ENCODE data around the gene HTT.
"Not testable (repeated sequence)": the region's sequence is repeated elsewhere in the genome, so short reads cannot be mapped to it uniquely, and the experiment has no call there.

HTT gene

DNA sequence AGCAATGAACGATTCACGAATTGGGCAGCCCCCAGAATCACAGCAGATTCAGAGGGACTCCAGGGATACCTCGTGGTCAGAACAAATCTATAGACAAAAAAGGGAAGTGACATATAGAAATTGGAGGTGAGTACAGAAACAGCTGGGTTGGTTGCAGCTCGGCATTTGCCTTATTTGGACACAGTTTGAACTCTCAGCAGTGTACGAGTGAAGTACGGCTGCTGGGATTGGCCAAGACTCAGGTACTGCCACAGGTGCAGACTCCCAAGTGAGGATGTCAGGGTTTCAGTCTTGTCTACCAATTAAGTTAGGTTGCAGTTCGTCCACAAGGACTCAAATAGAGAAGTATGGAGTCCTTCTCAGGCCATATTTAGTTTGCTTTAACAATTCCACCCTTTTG lies 28.3 kb upstream of the HTT start:
- no peak for DNase-seq (ENCODE audit: low read depth in 2 of 2)

DNA sequence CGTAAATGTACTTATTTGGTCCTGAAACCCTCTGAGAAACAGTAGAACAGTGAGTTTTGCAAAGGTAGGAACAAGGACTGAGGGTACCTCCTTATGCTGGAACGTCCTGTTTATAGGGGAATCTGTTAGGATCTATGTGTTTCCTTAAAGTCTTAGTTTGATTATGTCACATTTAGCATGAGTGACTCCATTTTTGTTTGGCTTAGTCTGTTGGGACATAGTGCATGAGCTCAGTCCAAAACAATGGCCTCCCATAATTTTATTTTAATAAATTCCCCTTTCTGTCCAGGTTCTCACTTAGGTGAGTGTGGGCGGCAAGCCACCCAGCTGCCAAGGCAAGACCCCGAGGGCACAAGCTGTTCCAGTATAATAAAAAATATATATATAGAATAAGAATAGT lies 27.9 kb upstream of the HTT start:
- DNase-seq (ENCODE audit: low read depth in 2 of 2): no peak

DNA sequence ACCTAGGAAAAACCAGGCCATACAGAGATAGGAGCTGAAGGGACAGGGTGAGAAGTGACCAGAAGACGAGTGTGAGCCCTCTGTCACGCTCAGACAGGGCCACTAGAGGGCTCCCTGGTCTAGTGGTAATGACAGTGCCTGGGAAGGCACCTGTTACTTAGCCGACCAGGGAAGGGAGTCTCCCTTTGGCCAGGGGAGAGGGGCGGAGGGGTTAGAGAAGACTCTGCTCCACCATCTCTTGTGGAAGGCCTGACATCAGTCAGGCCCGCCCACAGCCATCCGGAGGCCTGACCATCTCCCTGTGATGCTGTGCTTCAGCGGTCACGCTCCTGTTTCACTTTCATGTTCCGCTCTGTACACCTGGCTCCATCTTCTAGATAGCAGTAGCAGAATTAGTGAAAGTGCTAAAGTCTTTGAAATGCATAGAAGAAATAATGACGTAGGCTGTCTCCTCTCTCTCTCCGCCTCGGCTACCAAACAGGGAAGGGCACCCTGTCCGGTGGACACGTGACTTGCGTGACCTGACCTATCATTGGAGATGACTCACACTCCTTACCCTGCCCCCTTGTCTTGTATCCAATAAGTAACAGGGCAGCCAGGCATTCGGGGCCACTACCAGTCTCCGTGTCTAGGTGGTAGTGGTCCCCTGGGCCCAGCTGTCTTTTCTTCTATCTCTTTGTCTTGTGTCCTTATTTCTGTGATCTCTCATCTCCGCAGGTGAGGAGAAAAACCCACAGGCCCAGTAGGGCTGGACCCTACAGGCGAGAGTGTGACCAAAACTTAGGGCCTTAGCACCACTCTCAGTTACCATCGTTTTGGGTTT lies 26.8 kb upstream of the HTT start:
- DNase-seq (ENCODE audit: low read depth in 2 of 2): peak; percentile 65 to 72

DNA sequence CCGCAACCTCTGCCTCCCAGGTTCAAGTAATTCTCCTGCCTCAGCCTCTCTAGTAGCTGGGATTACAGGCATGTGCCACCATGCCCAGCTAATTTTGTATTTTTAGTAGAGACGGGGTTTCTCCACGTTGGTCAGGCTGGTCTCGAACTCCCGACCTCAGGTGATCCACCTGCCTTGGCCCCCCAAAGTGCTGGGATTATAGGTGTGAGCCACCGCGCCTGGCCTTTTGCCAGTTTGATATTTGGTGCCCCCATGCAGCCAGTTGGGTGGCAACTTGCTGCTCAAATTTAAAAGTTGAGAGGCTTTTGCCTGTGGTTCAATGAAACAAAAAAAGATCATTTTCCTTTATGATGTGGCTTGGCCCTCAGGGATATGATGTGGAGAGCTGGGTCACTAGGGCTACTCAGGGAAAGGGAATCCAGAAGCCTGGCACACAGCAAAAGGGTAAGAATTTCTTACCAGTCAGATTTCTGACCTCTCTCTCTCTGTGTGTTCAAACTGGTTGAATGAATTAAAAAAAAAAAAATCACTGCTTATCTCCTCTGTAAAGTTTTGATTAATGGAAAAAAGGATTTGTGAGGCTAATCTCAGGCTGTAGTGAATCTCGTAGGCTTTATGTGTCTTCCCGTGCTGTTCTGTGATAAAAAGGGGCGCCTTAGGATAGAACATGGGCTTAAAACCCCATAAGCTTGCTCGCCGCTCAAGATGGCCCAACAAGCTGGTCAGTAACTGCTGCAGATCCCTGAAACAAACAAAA lies 23.2 kb upstream of the HTT start:
- not testable (repeated sequence) for DNase-seq (ENCODE audit: low read depth in 2 of 2)

DNA sequence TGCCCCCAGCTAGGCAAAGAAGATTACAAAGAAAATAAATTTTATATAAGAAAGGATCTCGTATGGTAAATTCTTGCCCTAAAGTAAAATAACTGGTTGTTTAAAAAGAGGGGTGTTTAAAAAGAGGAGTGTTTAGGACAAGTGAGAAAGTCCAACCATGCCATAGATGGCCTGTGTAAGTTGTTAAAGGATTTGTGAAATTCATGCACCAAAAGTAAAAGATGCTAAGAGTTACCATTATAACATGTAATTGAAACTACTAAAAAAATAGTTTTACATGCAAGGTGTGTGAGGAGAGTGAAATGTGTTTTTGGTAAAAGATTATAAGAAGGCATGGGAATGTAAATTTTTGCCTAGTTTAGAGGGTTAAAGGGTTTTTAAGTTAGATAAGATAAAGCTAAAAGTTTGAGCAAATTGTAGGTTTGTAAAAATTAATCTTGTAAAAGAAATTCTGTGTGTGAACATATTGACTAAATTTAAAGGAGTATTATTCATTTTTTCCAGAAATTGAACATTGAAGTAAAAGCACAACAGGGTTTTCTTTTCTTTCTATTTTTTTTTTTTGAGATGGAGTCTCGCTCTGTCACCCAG lies 20.2 kb upstream of the HTT start:
- DNase-seq (ENCODE audit: low read depth in 2 of 2): no peak

DNA sequence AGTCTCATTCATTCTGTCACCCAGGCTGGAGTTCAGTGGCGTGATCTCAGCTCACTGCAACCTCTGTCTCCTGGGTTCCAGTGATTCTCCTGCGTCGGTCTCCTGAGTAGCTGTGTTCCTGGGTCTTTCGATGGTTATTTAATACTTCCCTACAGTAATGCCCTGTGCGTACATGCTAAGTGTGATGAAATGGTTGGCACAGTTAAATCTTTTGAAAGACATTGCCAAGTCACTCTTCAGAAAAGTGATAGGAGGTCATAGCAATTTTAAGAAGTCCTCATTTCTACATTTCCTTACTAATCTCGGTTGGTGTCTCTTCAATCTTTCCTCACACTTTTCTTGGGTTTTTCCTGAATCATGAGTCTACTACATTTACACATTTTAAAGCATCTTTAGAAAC lies 14.5 kb upstream of the HTT start:
- DNase-seq (ENCODE audit: low read depth in 2 of 2): no peak

DNA sequence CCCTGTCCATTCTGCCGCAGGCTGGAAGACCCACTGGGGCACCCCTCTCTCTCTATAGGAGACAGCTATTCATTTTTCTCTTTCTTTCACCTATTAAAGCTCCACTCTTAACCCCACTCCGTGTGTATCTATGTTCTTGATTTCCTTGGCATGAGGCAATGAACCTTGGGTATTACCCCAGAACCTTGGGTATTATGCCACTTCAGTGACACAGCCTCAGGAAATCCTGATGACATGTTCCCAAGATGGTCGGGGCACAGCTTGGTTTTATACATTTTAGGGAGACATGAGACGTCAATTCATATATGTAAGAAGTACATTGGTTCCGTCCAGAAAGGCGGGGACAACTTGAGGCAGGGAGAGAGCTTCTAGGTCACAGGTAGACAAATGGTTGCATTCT lies 13.5 kb upstream of the HTT start:
- no peak for DNase-seq (ENCODE audit: low read depth in 2 of 2)

DNA sequence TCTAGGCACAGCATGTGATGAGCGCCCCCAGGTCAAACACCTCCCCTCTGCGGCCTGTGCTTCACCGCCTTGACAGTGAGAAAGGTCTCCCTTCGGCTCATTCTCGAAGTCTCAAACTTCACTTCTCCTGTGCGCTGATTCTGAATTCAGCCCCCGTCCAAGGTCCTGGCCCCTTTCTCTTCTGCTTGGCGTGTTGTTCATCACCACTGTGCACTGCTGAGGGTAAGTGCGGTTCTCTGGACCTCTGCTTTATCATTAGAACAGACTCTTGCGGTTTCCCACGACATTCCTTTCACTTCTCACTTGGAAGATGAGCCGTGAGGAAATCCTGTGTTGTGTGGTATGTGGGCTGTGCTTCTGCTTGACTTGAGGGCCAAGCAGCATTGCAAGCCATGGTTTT lies 12.0 kb upstream of the HTT start:
- no peak for DNase-seq (ENCODE audit: low read depth in 2 of 2)

DNA sequence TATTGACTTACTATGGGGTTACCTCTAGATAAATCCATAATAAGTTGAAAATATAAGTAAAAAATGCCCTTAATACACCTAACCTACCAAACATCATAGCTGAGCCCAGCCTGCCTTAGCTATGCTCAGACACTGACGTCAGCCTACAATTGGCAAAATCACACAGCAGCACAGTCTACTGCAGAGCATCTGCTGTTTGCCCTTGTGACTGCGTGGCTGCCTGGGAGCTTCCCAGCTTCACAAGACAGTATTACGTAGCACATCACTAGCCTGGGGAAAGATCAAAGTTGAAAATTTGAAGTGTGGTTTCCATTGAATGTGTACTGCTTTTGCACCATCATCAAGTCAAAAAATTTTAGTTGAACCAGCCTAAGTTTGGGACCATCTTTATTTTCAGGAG lies 8.9 kb upstream of the HTT start:
- no peak for DNase-seq (ENCODE audit: low read depth in 2 of 2)

DNA sequence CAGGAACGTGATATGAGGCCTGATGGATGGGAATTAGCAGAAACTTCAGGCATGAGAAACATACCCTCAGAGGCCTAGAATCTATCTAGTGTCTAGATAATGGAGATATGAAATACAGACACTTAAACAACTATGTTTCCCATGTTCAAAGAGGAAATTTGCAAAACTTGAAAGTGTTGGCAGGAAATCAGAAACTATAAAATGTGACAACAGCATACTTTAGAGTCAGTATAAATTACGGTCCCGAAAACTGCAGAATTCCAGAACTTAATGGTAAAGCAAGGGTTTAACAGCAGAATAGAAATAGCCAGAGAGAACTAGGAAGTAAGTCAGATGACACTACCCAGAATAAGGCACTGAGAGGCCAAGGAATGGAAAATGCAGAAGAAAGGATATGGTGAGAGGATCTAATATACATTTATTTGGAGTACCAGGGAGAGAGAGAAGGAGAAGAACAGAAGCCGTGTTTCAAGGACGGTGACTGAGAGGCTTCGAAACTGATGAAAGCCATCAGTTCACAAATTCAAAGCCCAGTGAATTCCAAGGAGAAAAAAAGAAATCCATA lies 7.6 kb upstream of the HTT start:
- no peak for DNase-seq (ENCODE audit: low read depth in 2 of 2)

DNA sequence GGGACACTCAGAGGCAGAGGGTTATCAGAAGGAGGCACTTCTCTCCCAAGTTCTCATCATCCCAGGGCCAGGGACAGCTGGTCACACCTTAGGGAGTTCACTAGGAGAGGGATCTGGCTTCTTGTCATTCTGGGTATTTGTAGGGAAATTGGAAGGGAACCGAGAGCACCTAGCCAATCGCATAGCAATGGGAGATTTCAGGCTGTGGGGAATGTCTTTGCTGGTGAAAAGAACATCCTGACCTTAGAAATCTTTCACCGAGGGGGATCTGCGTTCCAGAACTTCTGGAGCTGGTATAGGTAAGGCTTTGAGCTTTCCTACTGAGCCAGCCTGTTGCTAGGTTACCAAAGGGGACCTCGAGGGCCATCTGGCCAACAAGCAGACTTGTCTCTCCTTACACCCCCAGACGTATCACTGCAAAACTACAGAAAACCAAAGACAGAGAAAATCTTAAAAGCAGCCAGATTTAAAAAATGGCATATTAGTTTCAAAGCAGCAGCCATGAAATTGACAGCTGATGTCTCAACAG lies 6.9 kb upstream of the HTT start:
- DNase-seq (ENCODE audit: low read depth in 2 of 2): no peak

DNA sequence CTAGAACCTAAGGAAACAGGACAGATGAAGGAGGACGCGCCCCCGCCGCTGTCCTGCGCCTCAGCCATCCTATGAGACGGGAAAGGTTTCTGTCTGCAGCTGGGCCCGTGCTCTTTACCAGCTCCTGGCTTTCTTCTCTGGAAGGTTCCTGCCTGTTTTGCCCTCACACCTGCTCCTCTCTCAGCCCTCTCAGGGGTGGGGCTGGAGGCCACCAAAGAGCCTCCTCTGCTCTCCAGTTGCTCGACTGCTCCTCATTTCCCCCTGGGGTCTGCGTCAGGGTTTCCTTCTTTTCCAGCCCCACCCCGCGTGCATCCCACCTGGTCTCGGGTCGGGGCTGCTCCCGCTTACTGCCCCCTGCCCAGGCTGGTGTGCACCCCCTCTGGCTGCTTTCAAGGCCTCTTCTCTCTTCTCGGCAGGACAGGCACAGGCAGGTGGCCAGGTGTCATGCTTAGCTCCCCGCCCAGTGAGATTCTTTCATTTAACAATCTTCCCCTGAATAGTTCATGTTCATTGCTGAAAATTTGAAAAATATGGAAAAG lies 4.8 kb upstream of the HTT start:
- no peak for DNase-seq (ENCODE audit: low read depth in 2 of 2)

DNA sequence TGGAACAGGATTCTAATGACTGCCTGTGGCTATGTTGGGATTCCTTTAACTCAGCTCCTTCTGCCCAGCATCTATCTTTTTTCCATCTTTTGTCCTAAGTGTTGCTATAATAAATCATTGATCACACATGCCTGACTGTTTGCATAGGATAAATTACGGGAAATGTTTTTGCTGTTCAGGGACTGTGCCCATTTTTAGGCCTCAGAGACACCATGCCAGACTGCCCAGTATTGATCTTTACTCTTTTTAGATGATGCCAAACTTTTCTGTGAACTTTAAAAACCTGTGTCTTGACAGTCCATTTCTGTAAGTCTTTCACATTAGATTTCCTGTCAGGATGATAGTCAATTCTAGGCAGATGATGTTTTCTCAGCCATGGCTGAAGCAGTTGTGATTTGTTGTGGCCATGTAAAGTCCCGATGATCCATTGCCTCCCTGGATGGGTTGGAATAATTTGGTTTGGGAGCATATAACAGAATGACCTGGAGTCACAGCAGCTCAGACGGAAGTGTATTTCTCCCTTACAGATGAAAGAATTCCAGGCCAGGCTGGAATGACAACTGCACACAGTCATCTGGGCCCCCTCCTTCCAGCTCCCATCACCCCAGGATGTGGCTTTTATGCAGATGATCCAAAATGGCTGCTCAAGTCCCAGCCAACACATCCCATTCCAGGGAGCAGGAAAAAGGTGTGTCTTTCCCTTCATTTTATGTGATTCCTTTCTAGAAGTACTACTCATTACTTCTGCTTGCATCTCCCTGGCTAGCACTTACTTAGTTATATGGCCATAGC lies 3.6 kb upstream of the HTT start:
- DNase-seq (ENCODE audit: low read depth in 2 of 2): no peak

DNA sequence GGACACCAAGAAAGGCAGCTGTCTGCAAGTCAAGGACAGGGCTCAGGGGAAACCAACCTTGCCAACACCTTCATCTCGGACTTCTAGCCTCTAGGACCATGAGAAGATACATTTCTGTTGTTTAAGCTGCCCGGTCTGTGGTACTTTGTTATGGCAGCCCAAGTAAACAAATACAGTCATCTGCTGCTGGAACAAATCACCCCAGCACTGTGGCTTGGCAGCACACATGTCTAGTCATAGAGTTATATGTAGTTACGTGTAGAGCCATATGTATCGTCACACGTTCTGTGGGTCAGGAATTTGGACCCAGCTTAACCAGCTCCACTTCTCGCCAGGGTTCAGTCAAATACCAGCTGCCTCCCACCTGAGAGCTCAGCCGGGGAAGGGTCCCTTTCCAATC lies 2.7 kb upstream of the HTT start:
- DNase-seq (ENCODE audit: low read depth in 2 of 2): no peak

DNA sequence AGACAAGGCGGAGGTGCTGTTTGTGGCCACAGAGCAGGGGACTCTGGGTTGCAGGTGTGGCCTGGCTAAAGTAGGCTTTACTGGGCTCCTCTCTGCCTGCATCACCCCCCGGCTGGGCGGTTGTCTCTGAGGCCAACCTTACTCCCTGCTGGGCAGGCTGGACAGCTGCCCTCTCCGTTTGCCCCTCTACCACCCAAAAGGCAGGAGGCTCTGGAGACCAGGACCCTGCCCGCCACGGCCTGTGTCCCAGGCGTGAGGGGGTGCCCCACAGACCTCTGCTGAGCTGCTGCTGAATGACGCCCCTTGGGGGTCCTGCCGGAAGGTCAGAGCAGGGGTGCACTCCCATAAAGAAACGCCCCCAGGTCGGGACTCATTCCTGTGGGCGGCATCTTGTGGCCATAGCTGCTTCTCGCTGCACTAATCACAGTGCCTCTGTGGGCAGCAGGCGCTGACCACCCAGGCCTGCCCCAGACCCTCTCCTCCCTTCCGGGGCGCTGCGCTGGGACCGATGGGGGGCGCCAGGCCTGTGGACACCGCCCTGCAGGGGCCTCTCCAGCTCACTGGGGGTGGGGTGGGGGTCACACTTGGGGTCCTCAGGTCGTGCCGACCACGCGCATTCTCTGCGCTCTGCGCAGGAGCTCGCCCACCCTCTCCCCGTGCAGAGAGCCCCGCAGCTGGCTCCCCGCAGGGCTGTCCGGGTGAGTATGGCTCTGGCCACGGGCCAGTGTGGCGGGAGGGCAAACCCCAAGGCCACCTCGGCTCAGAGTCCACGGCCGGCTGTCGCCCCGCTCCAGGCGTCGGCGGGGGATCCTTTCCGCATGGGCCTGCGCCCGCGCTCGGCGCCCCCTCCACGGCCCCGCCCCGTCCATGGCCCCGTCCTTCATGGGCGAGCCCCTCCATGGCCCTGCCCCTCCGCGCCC lies 1.1 kb upstream of the HTT start:
- DNase-seq (ENCODE audit: low read depth in 2 of 2): no peak

DNA sequence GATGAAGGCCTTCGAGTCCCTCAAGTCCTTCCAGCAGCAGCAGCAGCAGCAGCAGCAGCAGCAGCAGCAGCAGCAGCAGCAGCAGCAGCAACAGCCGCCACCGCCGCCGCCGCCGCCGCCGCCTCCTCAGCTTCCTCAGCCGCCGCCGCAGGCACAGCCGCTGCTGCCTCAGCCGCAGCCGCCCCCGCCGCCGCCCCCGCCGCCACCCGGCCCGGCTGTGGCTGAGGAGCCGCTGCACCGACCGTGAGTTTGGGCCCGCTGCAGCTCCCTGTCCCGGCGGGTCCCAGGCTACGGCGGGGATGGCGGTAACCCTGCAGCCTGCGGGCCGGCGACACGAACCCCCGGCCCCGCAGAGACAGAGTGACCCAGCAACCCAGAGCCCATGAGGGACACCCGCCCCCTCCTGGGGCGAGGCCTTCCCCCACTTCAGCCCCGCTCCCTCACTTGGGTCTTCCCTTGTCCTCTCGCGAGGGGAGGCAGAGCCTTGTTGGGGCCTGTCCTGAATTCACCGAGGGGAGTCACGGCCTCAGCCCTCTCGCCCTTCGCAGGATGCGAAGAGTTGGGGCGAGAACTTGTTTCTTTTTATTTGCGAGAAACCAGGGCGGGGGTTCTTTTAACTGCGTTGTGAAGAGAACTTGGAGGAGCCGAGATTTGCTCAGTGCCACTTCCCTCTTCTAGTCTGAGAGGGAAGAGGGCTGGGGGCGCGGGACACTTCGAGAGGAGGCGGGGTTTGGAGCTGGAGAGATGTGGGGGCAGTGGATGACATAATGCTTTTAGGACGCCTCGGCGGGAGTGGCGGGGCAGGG lies 568 bp downstream of the HTT start:
- DNase-seq (ENCODE audit: low read depth in 2 of 2): peak; percentile 26 to 35

DNA sequence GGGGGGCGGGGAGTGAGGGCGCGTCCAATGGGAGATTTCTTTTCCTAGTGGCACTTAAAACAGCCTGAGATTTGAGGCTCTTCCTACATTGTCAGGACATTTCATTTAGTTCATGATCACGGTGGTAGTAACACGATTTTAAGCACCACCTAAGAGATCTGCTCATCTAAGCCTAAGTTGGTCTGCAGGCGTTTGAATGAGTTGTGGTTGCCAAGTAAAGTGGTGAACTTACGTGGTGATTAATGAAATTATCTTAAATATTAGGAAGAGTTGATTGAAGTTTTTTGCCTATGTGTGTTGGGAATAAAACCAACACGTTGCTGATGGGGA lies 1.1 kb downstream of the HTT start:
- no peak for DNase-seq (ENCODE audit: low read depth in 2 of 2)

DNA sequence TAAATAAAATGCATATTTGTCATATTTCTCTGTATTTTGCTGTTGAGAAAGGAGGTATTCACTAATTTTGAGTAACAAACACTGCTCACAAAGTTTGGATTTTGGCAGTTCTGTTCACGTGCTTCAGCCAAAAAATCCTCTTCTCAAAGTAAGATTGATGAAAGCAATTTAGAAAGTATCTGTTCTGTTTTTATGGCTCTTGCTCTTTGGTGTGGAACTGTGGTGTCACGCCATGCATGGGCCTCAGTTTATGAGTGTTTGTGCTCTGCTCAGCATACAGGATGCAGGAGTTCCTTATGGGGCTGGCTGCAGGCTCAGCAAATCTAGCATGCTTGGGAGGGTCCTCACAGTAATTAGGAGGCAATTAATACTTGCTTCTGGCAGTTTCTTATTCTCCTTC lies 3.3 kb downstream of the HTT start:
- DNase-seq (ENCODE audit: low read depth in 2 of 2): no peak

DNA sequence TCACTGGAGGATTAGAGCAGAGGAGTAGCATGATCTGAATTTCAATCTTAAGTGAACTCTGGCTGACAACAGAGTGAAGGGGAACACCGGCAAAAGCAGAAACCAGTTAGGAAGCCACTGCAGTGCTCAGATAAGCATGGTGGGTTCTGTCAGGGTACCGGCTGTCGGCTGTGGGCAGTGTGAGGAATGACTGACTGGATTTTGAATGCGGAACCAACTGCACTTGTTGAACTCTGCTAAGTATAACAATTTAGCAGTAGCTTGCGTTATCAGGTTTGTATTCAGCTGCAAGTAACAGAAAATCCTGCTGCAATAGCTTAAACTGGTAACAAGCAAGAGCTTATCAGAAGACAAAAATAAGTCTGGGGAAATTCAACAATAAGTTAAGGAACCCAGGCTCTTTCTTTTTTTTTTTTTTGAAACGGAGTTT lies 5.2 kb downstream of the HTT start:
- no peak for DNase-seq (ENCODE audit: low read depth in 2 of 2)

Data from stimulated activated CD8-positive, alpha-beta memory T cell treated with anti-CD3 and anti-CD28 coated beads, Interleukin-2, amount 100 ng/mL, for 48 hours (primary cell).